ENCODE measurements around the gene PPP1R27. TPM values are rescaled to one million over a fixed set of nuclear protein-coding genes. Genes with fewer than 3 reads are reported as not detected.

Gene PPP1R27, protein sequence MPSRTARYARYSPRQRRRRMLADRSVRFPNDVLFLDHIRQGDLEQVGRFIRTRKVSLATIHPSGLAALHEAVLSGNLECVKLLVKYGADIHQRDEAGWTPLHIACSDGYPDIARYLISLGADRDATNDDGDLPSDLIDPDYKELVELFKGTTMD
- not detected for total RNA-seq

DNA sequence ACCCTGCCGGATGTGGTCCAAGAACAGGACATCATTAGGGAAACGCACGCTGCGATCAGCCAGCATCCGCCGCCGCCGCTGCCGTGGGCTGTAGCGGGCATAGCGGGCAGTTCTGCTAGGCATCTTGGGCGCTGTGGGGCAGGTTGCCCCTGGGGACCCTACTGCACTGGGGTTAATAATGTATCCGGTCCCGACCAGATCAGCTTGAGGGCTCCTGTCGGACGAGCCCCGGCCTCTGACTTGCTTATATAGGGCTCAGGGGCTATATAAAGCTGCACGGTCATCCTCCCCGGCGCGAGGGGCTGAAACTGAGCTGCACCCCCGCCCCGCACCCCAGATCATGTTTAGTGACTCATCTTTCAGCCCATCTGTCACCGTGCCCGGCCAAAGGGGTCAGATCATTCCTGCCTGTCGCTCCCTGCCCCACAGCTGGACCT, at the start of gene PPP1R27:
PPP1R27 (minus strand) TSS at position 220 of the 437 bp plus-strand sequence; CDS start at position 123, 97 bp downstream.
- H3K4me3 Mint-ChIP-seq, result peak within 1 kb of the TSS; percentile 83
- ATAC-seq (no peak), DNase-seq (no peak)
- H3K27me3 Mint-ChIP-seq (ENCODE audit: low read depth), result no peaks in the 10 kb centered on the region
- H3K4me1 Mint-ChIP-seq (ENCODE audit: low read depth), result peaks cover 17% of the 10 kb centered on the region
- H3K9me3 Mint-ChIP-seq, result no peaks in the 10 kb centered on the region
- no peaks in the 10 kb centered on the region for H3K36me3 Mint-ChIP-seq (ENCODE audit: insufficient read depth)

DNA sequence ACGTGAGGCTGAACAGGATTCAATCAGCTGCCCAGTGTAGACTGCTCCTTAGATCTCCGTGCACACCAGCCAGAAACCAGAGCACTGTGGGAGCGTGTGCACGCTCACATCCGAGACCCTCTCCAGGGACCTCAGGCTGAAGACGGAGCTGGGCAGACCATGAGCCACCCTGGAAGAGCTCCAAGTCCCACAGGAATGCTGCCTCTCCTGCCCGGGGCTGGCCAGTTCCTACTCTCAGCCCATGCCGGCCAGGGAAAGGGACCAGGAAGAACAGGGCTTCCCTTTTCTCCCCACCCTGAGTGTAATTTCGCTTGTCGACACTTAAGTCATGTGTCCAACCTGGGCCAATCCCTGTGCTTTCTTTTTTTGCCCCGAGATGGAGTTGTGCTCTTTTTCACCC, 49.7 kb upstream of the PPP1R27 start:
- ATAC-seq (peak; percentile 19 to 29), DNase-seq (no peak)
- Mint-ChIP-seq H3K4me3 (no peak overlapping the region), H3K9me3 (no peaks in the 10 kb centered on the region), H3K36me3 (ENCODE audit: insufficient read depth) (peaks cover 30% of the 10 kb centered on the region), H3K4me1 (ENCODE audit: low read depth) (peaks cover 12% of the 10 kb centered on the region), H3K27me3 (ENCODE audit: low read depth) (no peaks in the 10 kb centered on the region)

DNA sequence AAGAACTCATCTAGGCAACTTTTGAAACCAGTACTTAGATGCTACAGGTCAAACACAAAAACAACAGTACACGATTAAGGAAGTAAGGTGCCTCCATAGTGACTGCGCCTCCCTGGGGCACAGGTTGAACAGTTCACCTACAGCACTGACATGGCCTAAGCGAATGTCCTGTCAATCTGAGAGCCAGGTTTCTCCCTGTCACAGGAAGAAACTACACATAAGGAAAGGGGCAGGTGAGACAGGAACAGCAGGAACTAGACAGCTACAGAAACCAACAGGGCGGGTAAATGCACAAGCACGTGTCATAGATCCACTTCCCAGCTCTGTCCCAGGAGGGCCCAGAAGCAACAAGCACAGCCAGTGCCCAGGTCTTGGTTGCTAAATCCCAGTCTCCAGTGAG, 44.3 kb upstream of the PPP1R27 start:
- H3K27me3 Mint-ChIP-seq (ENCODE audit: low read depth), result no peaks in the 10 kb centered on the region
- H3K4me1 Mint-ChIP-seq (ENCODE audit: low read depth), result peaks cover 7% of the 10 kb centered on the region
- DNase-seq (no peak), ATAC-seq (no peak)
- H3K36me3 Mint-ChIP-seq (ENCODE audit: insufficient read depth), result peaks cover 18% of the 10 kb centered on the region
- no peak overlapping the region for H3K4me3 Mint-ChIP-seq
- H3K9me3 Mint-ChIP-seq, result no peaks in the 10 kb centered on the region

DNA sequence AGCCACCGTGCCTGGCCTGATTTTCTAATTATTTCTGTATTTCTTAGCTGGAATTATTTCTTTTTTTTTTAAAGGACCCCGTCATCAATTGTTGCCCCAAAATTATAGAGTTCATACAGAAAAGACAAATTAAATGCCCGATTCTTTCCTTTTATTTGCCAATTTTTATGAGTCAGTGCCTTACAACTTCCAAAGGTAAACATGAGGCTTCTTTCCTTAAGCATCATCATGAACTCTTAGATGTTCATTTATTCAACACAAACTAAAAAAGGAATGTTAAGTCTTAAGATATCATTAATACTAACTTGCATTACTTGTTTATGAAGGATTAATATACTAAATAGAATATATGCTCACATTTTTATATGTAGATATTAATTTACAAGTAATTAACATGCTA, 43.4 kb upstream of the PPP1R27 start:
- H3K4me1 Mint-ChIP-seq (ENCODE audit: low read depth), result peaks cover 14% of the 10 kb centered on the region
- no peaks in the 10 kb centered on the region for H3K9me3 Mint-ChIP-seq
- ATAC-seq (no peak), DNase-seq (no peak)
- H3K4me3 Mint-ChIP-seq, result no peak overlapping the region
- no peaks in the 10 kb centered on the region for H3K27me3 Mint-ChIP-seq (ENCODE audit: low read depth)
- peaks cover 18% of the 10 kb centered on the region for H3K36me3 Mint-ChIP-seq (ENCODE audit: insufficient read depth)

DNA sequence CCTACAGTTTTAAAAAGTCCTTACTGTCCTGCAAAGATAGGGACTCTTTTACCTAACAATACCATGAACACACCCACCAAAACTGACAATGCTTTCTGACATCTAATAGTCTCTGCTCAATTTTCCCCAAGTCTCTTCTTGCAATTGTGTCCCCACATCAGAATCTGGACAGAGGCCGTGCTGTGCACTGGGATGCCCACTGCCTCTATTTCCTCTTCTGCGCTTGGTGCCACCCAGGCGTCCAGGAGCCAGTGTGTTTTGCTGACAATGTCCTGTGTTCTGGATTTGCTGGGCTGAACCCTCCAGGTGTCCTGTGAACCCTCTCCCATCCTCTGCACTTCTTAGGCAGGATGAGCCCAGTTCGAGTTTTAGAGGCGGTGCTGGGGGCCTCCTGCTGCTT, 42.7 kb upstream of the PPP1R27 start:
- Mint-ChIP-seq H3K9me3 (no peaks in the 10 kb centered on the region), H3K36me3 (ENCODE audit: insufficient read depth) (peaks cover 18% of the 10 kb centered on the region), H3K4me3 (no peak overlapping the region), H3K4me1 (ENCODE audit: low read depth) (peaks cover 21% of the 10 kb centered on the region), H3K27me3 (ENCODE audit: low read depth) (no peaks in the 10 kb centered on the region)
- DNase-seq (no peak), ATAC-seq (no peak)

DNA sequence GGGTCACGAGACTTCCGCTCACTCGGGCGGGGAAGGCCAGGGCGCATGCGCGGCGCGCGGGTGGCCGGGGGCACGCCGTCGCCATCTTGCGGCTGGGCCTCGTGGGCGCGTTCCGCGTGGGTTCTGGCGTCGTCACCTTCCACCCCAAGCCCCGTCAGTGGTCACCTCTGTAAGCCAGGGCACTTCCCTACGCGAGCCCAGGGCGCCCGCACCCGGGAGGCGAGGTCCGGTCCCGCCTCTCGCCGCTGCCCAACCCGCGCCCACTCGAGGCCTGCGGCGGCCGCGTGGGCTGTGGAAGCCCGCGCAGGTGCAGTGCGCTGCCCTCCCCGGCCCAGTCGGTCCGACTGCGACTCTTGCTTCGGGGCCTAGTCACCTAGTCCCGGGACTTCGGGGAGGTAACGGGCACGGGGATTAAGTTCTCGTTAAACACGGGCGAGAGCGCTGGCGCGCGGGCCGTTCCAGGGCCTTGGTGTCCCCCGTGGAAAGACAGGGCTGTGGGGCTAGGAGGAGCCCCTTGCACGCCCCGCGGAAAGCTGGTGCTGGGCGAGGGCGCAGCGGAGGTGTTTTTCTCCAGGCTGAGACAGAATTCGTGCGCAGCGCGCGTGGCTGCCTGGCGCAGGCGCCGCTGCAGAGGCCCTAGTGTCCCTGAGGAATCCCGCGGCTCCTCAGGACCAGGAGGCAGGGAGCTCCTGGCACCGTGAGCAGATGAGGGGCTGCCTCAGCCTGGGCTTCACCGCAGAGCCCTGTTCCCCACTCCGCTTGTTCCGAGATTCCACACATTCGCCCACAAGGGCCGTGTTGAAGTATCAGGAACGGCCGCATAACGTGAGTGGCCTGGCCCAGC, 36.8 kb upstream of the PPP1R27 start:
- DNase-seq, result peak; percentile 97
- H3K4me3 Mint-ChIP-seq, result peak overlapping the region; percentile 86
- H3K4me1 Mint-ChIP-seq (ENCODE audit: low read depth), result peaks cover 42% of the 10 kb centered on the region
- H3K9me3 Mint-ChIP-seq, result no peaks in the 10 kb centered on the region
- ATAC-seq, result peak; percentile 11 to 25
- peaks cover 4% of the 10 kb centered on the region for H3K36me3 Mint-ChIP-seq (ENCODE audit: insufficient read depth)
- no peaks in the 10 kb centered on the region for H3K27me3 Mint-ChIP-seq (ENCODE audit: low read depth)

DNA sequence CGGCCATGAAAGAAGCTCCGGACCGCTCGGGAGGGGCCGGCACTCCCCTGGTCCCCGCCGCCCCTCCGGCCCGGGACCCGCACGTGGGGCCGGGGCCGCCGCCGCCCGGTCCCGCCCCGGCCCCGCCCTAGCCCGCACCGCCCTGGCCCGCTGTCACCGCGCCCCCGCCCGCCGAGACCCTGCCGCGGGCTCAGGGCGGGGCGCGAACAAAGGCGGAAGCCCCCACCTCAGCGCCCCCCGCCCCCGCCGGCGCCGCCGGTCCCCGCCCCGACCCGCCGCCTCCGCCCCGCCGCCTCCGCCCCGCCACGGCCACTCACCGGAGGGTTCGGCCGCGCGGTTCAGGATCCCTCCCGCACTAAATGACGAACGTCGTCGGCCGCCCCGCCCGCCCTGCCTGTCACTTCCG, 36.1 kb upstream of the PPP1R27 start, which contains the start of gene ARHGDIA:
ARHGDIA (minus strand) TSS at position 357 of the 406 bp plus-strand sequence. CDS start 1,407 bp downstream, outside the sequence.
- Mint-ChIP-seq H3K36me3 (ENCODE audit: insufficient read depth) (peaks cover 4% of the 10 kb centered on the region), H3K4me1 (ENCODE audit: low read depth) (peaks cover 42% of the 10 kb centered on the region), H3K9me3 (no peaks in the 10 kb centered on the region), H3K27me3 (ENCODE audit: low read depth) (no peaks in the 10 kb centered on the region), H3K4me3 (peak within 1 kb of the TSS; percentile 88)
- ATAC-seq (peak; percentile 66 to 68), DNase-seq (no peak)

DNA sequence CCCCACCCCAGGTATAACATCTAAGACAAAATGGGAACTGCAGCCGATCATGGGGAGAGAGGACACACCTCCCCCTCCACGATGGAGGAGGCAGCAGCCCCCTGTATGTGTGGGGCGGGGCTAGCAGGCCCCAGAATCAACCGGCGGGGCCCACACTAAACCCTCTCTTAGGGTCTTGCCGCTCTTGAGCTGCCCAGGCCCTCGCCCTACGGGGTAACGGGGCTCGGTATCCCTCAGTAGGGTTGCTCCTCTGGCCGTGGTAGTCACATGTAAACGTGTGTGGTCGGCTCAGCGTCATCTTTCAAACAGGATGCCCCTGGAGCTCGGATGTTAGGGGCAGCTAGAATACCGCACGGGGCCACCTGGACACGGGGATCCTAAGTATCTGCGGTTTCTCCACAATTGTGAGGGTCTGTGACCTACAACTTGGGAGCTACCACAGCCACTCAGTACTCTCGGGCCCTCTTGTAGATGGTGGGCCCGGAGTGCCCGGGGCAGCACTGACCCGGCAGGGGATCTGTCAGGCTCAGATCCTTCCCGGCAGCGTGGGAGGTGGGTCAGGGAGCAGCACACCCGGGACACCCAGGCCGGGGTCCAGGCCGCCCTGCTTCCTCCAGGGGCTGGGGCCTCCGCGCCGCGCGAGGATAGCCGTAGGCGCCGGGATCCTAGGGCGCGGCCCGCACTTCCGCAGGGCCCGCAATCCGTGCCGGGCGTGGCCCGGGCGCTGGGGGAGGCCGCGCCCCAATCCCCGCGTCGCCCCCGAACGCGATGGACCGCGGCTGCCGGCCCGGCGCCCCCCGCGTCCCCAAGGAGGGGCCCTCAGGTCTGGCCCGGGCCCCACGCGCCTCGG, 35.5 kb upstream of the PPP1R27 start:
- Mint-ChIP-seq H3K27me3 (ENCODE audit: low read depth) (no peaks in the 10 kb centered on the region), H3K4me1 (ENCODE audit: low read depth) (peaks cover 42% of the 10 kb centered on the region), H3K4me3 (peak overlapping the region; percentile 88), H3K36me3 (ENCODE audit: insufficient read depth) (peaks cover 4% of the 10 kb centered on the region), H3K9me3 (no peaks in the 10 kb centered on the region)
- ATAC-seq (peak; percentile 30 to 38), DNase-seq (no peak)

DNA sequence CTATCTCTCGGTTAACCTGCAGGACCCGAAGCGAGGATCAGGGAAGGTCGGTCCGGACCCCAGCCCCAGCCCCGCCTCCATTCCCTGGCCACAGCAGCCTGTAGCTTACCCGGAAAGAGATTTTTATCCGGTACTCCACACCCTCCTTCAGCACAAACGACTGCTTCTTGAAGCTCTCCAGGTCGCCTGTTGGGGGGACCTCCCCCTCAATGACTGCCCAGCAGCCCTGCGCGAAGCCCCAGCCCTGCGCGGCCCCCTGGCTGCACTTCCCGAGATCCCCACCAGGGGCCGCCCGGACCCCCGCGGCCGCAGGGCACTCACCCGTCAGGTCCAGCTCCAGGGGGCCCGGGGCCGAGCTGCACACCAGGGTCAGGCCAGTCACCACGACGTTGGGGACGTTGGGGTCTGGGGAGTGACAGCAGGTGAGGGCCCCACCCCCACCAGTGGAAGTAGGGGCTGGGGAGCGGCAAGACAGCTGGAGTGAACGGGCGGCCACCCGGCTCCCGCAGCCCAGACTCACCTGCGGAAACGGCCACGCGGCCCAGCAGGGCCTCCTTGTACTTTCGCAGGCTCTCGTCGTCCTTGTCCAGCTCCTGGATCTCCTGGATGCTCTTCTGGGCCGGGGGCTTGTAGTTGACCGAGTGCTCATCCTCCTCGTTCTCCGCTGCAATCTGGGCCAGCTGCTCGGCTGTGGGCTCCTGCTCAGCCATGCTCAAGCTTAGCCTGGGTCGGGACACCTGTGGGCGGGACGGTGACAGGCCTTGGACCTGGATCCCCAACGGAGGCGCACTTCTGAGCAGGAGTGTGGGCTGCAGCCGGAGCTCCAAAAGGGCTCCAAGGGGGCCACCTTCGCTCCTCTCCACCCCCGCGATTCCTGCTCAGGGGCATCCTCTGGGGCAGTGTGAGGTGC, 34.6 kb upstream of the PPP1R27 start:
- DNase-seq, result no peak
- Mint-ChIP-seq H3K9me3 (no peaks in the 10 kb centered on the region), H3K4me3 (peak overlapping the region; percentile 88), H3K27me3 (ENCODE audit: low read depth) (no peaks in the 10 kb centered on the region), H3K36me3 (ENCODE audit: insufficient read depth) (peaks cover 4% of the 10 kb centered on the region), H3K4me1 (ENCODE audit: low read depth) (peaks cover 40% of the 10 kb centered on the region)
- ATAC-seq, result no peak

DNA sequence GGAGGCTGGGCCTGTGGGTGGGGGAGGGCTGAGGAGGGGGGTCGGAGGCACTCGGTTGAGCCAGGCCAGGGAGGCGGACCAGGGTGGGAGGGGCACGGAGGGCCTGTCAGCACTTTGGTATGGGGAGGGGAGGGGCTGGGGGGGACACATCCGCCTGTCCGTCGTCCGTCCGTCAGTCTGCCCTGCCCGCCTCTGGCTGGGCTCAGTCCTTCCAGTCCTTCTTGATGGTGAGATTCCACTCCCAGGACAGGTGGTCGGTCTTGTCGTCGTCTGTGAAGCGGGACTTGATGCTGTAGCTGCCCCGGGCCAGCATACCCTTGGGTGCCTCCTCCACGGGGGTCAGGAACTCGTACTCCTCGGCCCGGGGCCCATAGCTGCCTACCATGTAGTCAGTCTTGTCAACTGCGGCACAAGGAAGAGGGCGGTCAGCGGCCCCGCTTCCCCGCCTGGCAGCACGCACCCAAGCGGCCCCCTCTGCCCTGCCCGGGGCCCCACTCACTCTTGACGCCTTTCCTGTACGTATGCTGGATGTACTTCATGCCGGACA, 33.9 kb upstream of the PPP1R27 start:
- H3K4me1 Mint-ChIP-seq (ENCODE audit: low read depth), result peaks cover 33% of the 10 kb centered on the region
- DNase-seq (no peak), ATAC-seq (no peak)
- H3K36me3 Mint-ChIP-seq (ENCODE audit: insufficient read depth), result peaks cover 4% of the 10 kb centered on the region
- no peaks in the 10 kb centered on the region for H3K27me3 Mint-ChIP-seq (ENCODE audit: low read depth)
- H3K9me3 Mint-ChIP-seq, result no peaks in the 10 kb centered on the region
- H3K4me3 Mint-ChIP-seq, result peak overlapping the region; percentile 88

DNA sequence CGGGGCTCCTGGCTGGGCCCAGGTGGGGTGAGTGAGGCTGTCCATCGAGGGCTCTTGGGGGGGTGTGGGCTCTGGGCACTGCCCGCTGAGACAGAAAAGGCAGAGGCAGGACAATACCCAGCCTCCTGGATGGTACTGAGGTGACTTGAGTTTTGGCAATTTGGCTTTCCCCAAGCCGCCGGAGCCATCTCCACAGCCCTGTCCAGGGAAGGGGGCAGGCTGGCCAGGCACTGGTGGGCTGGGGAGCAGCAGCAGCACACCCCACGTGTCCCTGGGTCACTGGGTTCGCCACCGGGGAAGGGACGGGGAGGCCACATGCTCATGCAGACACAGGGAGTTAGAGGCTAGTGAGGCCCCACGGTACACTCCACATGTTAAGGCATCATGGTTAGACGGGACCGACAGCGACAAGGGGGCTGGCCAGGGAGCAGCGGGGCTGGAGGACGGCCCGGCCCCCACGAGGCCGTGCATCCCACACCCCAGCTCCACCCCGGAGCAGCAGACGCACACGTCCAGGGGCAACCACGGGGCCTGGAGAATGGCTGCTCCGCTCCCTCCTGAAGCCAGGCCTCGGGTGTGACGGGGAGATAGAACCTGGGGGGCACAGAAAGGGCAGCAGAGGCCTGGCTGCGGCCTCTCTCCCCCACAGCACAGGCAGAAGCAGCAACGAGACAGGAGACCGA, 33.3 kb upstream of the PPP1R27 start:
- no peak for DNase-seq
- ATAC-seq, result no peak
- Mint-ChIP-seq H3K4me3 (no peak overlapping the region), H3K36me3 (ENCODE audit: insufficient read depth) (peaks cover 9% of the 10 kb centered on the region), H3K27me3 (ENCODE audit: low read depth) (no peaks in the 10 kb centered on the region), H3K4me1 (ENCODE audit: low read depth) (peaks cover 35% of the 10 kb centered on the region), H3K9me3 (no peaks in the 10 kb centered on the region)

DNA sequence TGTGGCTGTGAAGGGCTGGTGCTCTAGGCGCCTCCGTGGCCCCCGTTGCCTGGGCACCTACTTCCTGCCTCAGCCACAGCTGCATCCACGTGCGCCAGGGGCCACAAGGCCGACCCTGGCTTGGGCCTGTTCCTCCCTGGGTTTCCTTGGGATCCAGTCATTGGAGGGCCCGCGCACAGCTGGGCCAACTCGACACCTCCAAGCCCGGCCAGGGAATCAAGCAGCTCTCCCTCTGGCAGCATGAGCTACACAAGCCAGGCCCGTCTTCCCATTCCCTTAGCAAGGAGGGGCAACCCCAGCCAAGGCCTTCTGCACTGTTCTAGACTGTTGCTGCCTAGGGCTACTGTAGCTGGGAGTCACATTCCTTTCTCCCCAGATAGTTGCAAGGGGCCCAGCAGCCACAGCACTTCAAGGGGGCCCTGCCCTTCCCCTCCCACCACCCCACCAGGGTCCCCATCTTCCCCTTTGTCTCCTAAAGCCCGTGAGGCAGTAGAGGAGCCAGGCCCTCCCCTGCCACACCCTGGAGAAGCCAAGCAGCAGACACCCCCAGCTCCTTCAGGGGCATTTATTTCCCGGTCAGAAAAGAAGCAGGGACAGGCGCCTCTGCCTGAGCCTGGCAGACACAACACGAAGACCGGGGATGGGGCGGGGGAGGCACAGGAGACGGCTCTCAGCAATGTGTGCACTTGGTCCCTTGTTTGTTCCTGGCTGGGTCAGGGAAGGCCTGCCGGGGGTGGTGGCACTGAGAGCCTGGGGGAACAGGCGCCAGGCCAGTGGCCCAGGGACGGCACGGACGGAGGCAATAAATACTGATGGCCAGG, 32.5 kb upstream of the PPP1R27 start:
- no peaks in the 10 kb centered on the region for H3K27me3 Mint-ChIP-seq (ENCODE audit: low read depth)
- ATAC-seq (no peak), DNase-seq (no peak)
- peaks cover 14% of the 10 kb centered on the region for H3K36me3 Mint-ChIP-seq (ENCODE audit: insufficient read depth)
- H3K4me1 Mint-ChIP-seq (ENCODE audit: low read depth), result peaks cover 36% of the 10 kb centered on the region
- peak overlapping the region; percentile 21 for H3K4me3 Mint-ChIP-seq
- no peaks in the 10 kb centered on the region for H3K9me3 Mint-ChIP-seq

All from activated T-cell treated with anti-CD3 and anti-CD28 coated beads, Interleukin-2, amount 50 U/mL, for 4 hours (primary cell).